ENCODE results near the gene ARMC3. TPM values are rescaled to one million over a fixed set of nuclear protein-coding genes. Genes with fewer than 3 reads are reported as not detected.
"Not testable (repeated sequence)": the region's sequence is repeated elsewhere in the genome, so short reads cannot be mapped to it uniquely, and the experiment has no call there.

Gene ARMC3
- total RNA-seq, 1 donor = 0.54 TPM

- DNase-seq (ENCODE audit: low read depth in 2 of 3, low spot score in 2 of 3) = no peak
Measured at GRCh38 chr10:23046027-23046426, 118.2 kb downstream of the ARMC3 start.

- no peak for DNase-seq (ENCODE audit: low read depth in 2 of 3, low spot score in 2 of 3)
Measured at GRCh38 chr10:23047201-23048050, 119.6 kb downstream of the ARMC3 start.

GRCh38 chr10:23048191-23048590 is 120.3 kb downstream of the ARMC3 start:
- no peak for DNase-seq (ENCODE audit: low read depth in 2 of 3, low spot score in 2 of 3)

GRCh38 chr10:23051278-23051677 is 123.4 kb downstream of the ARMC3 start:
- DNase-seq (ENCODE audit: low read depth in 2 of 3, low spot score in 2 of 3) = no peak

- DNase-seq (ENCODE audit: low read depth in 2 of 3, low spot score in 2 of 3) = no peak
Measured at GRCh38 chr10:23051855-23052331, 124.0 kb downstream of the ARMC3 start.

- DNase-seq (ENCODE audit: low read depth in 2 of 3, low spot score in 2 of 3) = no peak
Measured at GRCh38 chr10:23053036-23053435, 125.2 kb downstream of the ARMC3 start.

- DNase-seq (ENCODE audit: low read depth in 2 of 3, low spot score in 2 of 3) = no peak
Measured at GRCh38 chr10:23055424-23056185, 127.8 kb downstream of the ARMC3 start.

GRCh38 chr10:23056186-23056579 is 128.3 kb downstream of the ARMC3 start:
- no peak for DNase-seq (ENCODE audit: low read depth in 2 of 3, low spot score in 2 of 3)

GRCh38 chr10:23058366-23058765 is 130.5 kb downstream of the ARMC3 start:
- no peak for DNase-seq (ENCODE audit: low read depth in 2 of 3, low spot score in 2 of 3)

- no peak for DNase-seq (ENCODE audit: low read depth in 2 of 3, low spot score in 2 of 3)
Measured at GRCh38 chr10:23060918-23061317, 133.1 kb downstream of the ARMC3 start.

GRCh38 chr10:23063045-23063972 is 135.5 kb downstream of the ARMC3 start:
- no peak for DNase-seq (ENCODE audit: low read depth in 2 of 3, low spot score in 2 of 3)

GRCh38 chr10:23063973-23064812 is 136.3 kb downstream of the ARMC3 start:
- no peak for DNase-seq (ENCODE audit: low read depth in 2 of 3, low spot score in 2 of 3)

GRCh38 chr10:23064813-23065114 is 136.9 kb downstream of the ARMC3 start:
- not testable (repeated sequence) for DNase-seq (ENCODE audit: low read depth in 2 of 3, low spot score in 2 of 3)

GRCh38 chr10:23065181-23065948 is 137.5 kb downstream of the ARMC3 start:
- DNase-seq (ENCODE audit: low read depth in 2 of 3, low spot score in 2 of 3) = no peak

- DNase-seq (ENCODE audit: low read depth in 2 of 3, low spot score in 2 of 3) = no peak
Measured at GRCh38 chr10:23067337-23067736, 139.5 kb downstream of the ARMC3 start.

- peak; percentile 46 to 75 (median 48) for DNase-seq (ENCODE audit: low read depth in 2 of 3, low spot score in 2 of 3)
Measured at GRCh38 chr10:23067939-23068775, 140.3 kb downstream of the ARMC3 start.

GRCh38 chr10:23069019-23069815 is 141.4 kb downstream of the ARMC3 start:
- no peak for DNase-seq (ENCODE audit: low read depth in 2 of 3, low spot score in 2 of 3)

All from hematopoietic multipotent progenitor cell (in vitro differentiated cells).